SK-N-SH (cell line): Measurements from ENCODE around the gene IL10RB. TPM values are rescaled to one million over a fixed set of nuclear protein-coding genes. Genes with fewer than 3 reads are reported as not detected.

ENCODE experiments used
- CTCF ChIA-PET: fragments of 300-600, 350-600 bp; formaldehyde crosslinking; extraction: SDS; loops from one replicate; lab custom pipeline; 2021; lab: Yijun Ruan, JAX
- POLR2A ChIA-PET: fragments of 350-600 bp; sonication (Branson Sonifier 250); formaldehyde crosslinking; extraction: SDS; loops from one replicate; lab custom pipeline; 2020; ENCODE audit warnings: antibody characterized with exemption, inconsistent platforms; lab: Yijun Ruan, JAX
- DNase-seq: peaks from one replicate; pipeline ENCODE4 v3.0.0; 2012
- H2AFZ ChIP-seq: fragments of 200-600 bp; sonication (generic); 2 replicates; pipeline ENCODE4 v1.8.1; 2016; ENCODE audit warnings: antibody characterized with exemption, mild to moderate bottlenecking, low read depth
- H3F3A ChIP-seq: fragments of 200-600 bp; sonication (generic); replicated peaks from 2 replicates; pipeline ENCODE3; 2016; ENCODE audit warnings: antibody characterized with exemption, mild to moderate bottlenecking; ENCODE audit not compliant: insufficient read depth
- H3K27ac ChIP-seq, 2 experiments: fragments of 200-500 bp in 1 of 2; fragments of 200-600 bp in 1 of 2; sonication (Bioruptor generic) in 1 of 2; sonication (generic), shearing (Covaris generic) in 1 of 2; 2 replicates each; pipeline versions ENCODE4 v1.5.1 to v1.6.1; 2014 to 2016; ENCODE audit warnings: low read depth in 2 of 2, inconsistent platforms in 1 of 2, low read length in 1 of 2, mild to moderate bottlenecking in 1 of 2, mixed read lengths in 1 of 2
- H3K27me3 ChIP-seq: fragments of 200-600 bp; sonication (generic), shearing (Covaris generic); 2 replicates; pipeline ENCODE4 v1.6.1; 2016; ENCODE audit warnings: mixed run types; ENCODE audit not compliant: insufficient read depth
- H3K36me3 ChIP-seq, 2 experiments: fragments of 200-500 bp in 1 of 2; fragments of 200-600 bp in 1 of 2; sonication (Bioruptor generic) in 1 of 2; sonication (generic) in 1 of 2; replicated peaks in 1 of 2; 2 replicates each; pipeline versions ENCODE3 to v1.5.1; 2014 to 2016; ENCODE audit warnings: low read length in 1 of 2, mild to moderate bottlenecking in 1 of 2; ENCODE audit not compliant: insufficient read depth in 2 of 2, control insufficient read depth in 1 of 2
- H3K4me1 ChIP-seq, 2 experiments: fragments of 200-500 bp in 1 of 2; fragments of 200-600 bp in 1 of 2; sonication (Bioruptor generic) in 1 of 2; sonication (generic), shearing (Covaris generic) in 1 of 2; 2 replicates each; pipeline versions ENCODE4 v1.5.1 to v1.6.1; 2014 to 2016; ENCODE audit warnings: low read depth in 1 of 2, low read length in 1 of 2, mixed run types in 1 of 2; ENCODE audit not compliant: insufficient read depth in 2 of 2, control insufficient read depth in 1 of 2
- H3K4me2 ChIP-seq: fragments of 200-600 bp; sonication (generic), shearing (Covaris generic); 2 replicates; pipeline ENCODE4 v1.6.1; 2017; ENCODE audit warnings: mixed run types
- H3K4me3 ChIP-seq, 2 experiments: fragments of 200-500 bp in 1 of 2; fragments of 200-600 bp in 1 of 2; sonication (Bioruptor generic) in 1 of 2; sonication (generic), shearing (Covaris generic) in 1 of 2; 2 replicates each; pipeline versions ENCODE4 v1.5.1 to v1.8.1; 2014 to 2016; ENCODE audit warnings: low read depth in 2 of 2, inconsistent platforms in 1 of 2, low read length in 1 of 2, mild to moderate bottlenecking in 1 of 2, mixed read lengths in 1 of 2, moderate library complexity in 1 of 2
- H3K79me2 ChIP-seq: fragments of 200-600 bp; sonication (generic); 2 replicates; pipeline ENCODE4 v1.8.1; 2017; ENCODE audit warnings: mild to moderate bottlenecking; ENCODE audit not compliant: insufficient read depth
- H3K9ac ChIP-seq: fragments of 200-600 bp; sonication (generic); 2 replicates; pipeline ENCODE4 v1.6.1; 2017; ENCODE audit warnings: mixed run types
- H3K9me2 ChIP-seq: fragments of 200-600 bp; sonication (generic); 2 replicates; pipeline ENCODE4 v1.6.1; 2017; ENCODE audit warnings: mixed run types
- H3K9me3 ChIP-seq: fragments of 200-600 bp; sonication (generic); 2 replicates; pipeline ENCODE4 v1.6.1; 2017; ENCODE audit warnings: mixed run types, mild to moderate bottlenecking, moderate library complexity
- H4K20me1 ChIP-seq: fragments of 200-600 bp; sonication (generic); 2 replicates; pipeline ENCODE4 v1.6.1; 2017; ENCODE audit warnings: mild to moderate bottlenecking, mixed run types; ENCODE audit not compliant: insufficient read depth
- CHD2 ChIP-seq: fragments of 150-350 bp; IDR thresholded peaks from 2 replicates; pipeline ENCODE4 v1.6.1; 2018; ENCODE audit warnings: low read length; ENCODE audit not compliant: partially characterized antibody
- FOSL2 ChIP-seq: IDR thresholded peaks from 2 replicates; pipeline ENCODE4 v1.4.0; 2012; ENCODE audit warnings: low read depth, mild to moderate bottlenecking, moderate library complexity, borderline replicate concordance
- FOXJ3 ChIP-seq: sonication (generic); formaldehyde crosslinking; IDR thresholded peaks from 2 replicates; pipeline ENCODE4 v1.5.1; 2020; ENCODE audit warnings: mild to moderate bottlenecking, missing genetic modification reagents
- FOXM1 ChIP-seq: IDR thresholded peaks from 2 replicates; pipeline ENCODE4 v1.4.0; 2012; ENCODE audit warnings: low read depth, mild to moderate bottlenecking
- GATA2 ChIP-seq: sonication (generic); formaldehyde crosslinking; IDR thresholded peaks from 2 replicates; pipeline ENCODE4 v1.5.0; 2020; ENCODE audit warnings: mild to moderate bottlenecking, missing genetic modification reagents
- JUND ChIP-seq: IDR thresholded peaks from 2 replicates; pipeline ENCODE4 v1.4.0; 2012
- POLR2AphosphoS5 ChIP-seq: IDR thresholded peaks from 2 replicates; pipeline ENCODE4 v1.6.1; 2012; ENCODE audit warnings: low read depth, low read length
- RFX5 ChIP-seq: IDR thresholded peaks from 2 replicates; pipeline ENCODE4 v1.6.1; 2012; ENCODE audit warnings: mild to moderate bottlenecking, improper control_type of control experiment, low read length
- RXRA ChIP-seq: IDR thresholded peaks from 2 replicates; pipeline ENCODE4 v1.4.0; 2012; ENCODE audit warnings: low read depth, mild to moderate bottlenecking, borderline replicate concordance
- TAF1 ChIP-seq: IDR thresholded peaks from 2 replicates; pipeline ENCODE4 v1.6.1; 2012; ENCODE audit warnings: low read depth, mild to moderate bottlenecking, low read length, moderate library complexity, borderline replicate concordance
- YY1 ChIP-seq: IDR thresholded peaks from 2 replicates; pipeline ENCODE4 v1.4.0; 2012; ENCODE audit warnings: low read depth, mild to moderate bottlenecking
- WGBS: methylation state at CpG from one replicate; pipeline ENCODE4 v1.1.6; 2017; ENCODE audit warnings: low lambda C conversion rate; 5-methylcytosine and 5-hydroxymethylcytosine counted together
- polyA plus RNA-seq, 3 experiments: library from polyadenylated mRNA; depleted of rRNA; stranded (reverse); fragments of >200 nt; gene quantifications; 2 replicates each; pipeline ENCODE4 v1.2.3, GENCODE V29; 2012
- TF ChIP-seq, protein P1 (sequence below): fragments of 150-350 bp; IDR thresholded peaks from 2 replicates; pipeline ENCODE4 v1.6.1; 2017; ENCODE audit warnings: antibody characterized with exemption, low read length, low read depth, borderline replicate concordance
- TF ChIP-seq, protein P2 (sequence below): fragments of 150-350 bp; IDR thresholded peaks from 2 replicates; pipeline ENCODE4 v1.6.1; 2016; ENCODE audit warnings: mild to moderate bottlenecking, low read depth, low read length
- TF ChIP-seq, protein P3 (sequence below): IDR thresholded peaks from 2 replicates; pipeline ENCODE4 v1.4.0; 2012; ENCODE audit warnings: low read depth

The IL10RB gene
- polyA plus RNA-seq, 1 of the 3 experiments (the other 2 are of a cell fraction) = 20.1 TPM

DNA sequence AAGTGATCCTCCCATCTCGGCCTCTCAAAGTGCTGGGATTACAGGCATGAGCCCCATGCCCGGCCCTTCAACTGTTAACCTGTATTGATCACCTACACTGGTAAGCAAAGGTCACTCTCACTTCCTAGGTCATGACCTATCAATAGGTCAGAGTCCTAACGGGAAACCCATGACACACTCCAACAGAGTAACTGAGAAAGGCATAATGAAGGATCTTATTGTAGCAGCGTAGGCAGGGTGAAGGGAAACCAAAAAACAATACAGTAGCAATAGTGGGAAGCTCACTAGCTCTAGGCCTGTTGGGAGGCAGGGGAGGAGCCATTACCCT, 39.1 kb downstream of the IL10RB start:
- H3K4me2 ChIP-seq = no peak overlapping the region
- CTCF ChIA-PET = no interaction called here
- H4K20me1 ChIP-seq = no peaks in the 10 kb centered on the region
- H3K27me3 ChIP-seq = no peaks in the 10 kb centered on the region
- peaks cover 0 to 26% of the 10 kb centered on the region in 2 experiments; a peak in 2 of 4 replicates for H3K4me1 ChIP-seq
- no peak overlapping the region for H3K27ac ChIP-seq
- H2AFZ ChIP-seq = no peak overlapping the region
- WGBS = 57% methylated on average over 4 of the region's 4 CpGs
- H3K4me3 ChIP-seq = no peak overlapping the region
- H3K9me2 ChIP-seq = no peaks in the 10 kb centered on the region
- no peak for DNase-seq
- H3F3A ChIP-seq = no peaks in the 10 kb centered on the region
- no peak overlapping the region for H3K9ac ChIP-seq
- TF ChIP-seq, protein P1, sequence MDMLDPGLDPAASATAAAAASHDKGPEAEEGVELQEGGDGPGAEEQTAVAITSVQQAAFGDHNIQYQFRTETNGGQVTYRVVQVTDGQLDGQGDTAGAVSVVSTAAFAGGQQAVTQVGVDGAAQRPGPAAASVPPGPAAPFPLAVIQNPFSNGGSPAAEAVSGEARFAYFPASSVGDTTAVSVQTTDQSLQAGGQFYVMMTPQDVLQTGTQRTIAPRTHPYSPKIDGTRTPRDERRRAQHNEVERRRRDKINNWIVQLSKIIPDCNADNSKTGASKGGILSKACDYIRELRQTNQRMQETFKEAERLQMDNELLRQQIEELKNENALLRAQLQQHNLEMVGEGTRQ = no peak
- no peak for TF ChIP-seq POLR2AphosphoS5
- TF ChIP-seq CHD2 = no peak
- no peak for TF ChIP-seq TAF1
- TF ChIP-seq JUND = no peak
- TF ChIP-seq RFX5 = no peak
- TF ChIP-seq YY1 = no peak
- TF ChIP-seq FOSL2 = no peak
- TF ChIP-seq RXRA = no peak
- TF ChIP-seq GATA2 (CRISPR knock-in tag) = no peak
- POLR2A ChIA-PET = no interaction called here
- no peaks in the 10 kb centered on the region for H3K9me3 ChIP-seq
- H3K36me3 ChIP-seq = no peaks in the 10 kb centered on the region
- H3K79me2 ChIP-seq = no peaks in the 10 kb centered on the region

DNA sequence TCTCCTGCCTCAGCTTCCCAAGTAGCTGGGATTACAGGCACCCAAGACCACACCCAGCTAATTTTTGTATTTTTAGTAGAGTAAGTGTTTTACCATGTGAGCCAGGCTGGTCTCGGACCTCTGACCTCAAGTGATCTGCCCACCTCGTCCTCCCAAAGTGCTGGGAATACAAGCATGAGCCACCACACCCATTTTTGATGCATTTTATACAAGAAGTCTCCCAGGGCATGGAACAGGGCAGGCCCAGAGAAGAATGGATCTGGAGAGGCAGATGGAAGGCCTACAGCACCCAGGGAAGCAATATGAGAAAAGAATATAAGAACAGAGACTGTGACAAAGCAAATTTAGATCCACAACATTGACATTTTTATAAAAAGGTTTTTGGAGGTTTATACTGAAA, 39.8 kb downstream of the IL10RB start:
- TF ChIP-seq, protein P2, sequence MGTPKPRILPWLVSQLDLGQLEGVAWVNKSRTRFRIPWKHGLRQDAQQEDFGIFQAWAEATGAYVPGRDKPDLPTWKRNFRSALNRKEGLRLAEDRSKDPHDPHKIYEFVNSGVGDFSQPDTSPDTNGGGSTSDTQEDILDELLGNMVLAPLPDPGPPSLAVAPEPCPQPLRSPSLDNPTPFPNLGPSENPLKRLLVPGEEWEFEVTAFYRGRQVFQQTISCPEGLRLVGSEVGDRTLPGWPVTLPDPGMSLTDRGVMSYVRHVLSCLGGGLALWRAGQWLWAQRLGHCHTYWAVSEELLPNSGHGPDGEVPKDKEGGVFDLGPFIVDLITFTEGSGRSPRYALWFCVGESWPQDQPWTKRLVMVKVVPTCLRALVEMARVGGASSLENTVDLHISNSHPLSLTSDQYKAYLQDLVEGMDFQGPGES = no peak
- TF ChIP-seq FOXM1 (no peak), FOXJ3 (CRISPR knock-in tag) (no peak), FOSL2 (no peak)
- TF ChIP-seq, protein P3, sequence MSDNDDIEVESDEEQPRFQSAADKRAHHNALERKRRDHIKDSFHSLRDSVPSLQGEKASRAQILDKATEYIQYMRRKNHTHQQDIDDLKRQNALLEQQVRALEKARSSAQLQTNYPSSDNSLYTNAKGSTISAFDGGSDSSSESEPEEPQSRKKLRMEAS = no peak
- DNase-seq = no peak
- no peaks in the 10 kb centered on the region for H3K9me3 ChIP-seq
- H3F3A ChIP-seq = no peaks in the 10 kb centered on the region
- H4K20me1 ChIP-seq = no peaks in the 10 kb centered on the region
- ChIA-PET CTCF (no interaction called here), POLR2A (no interaction called here)
- H3K36me3 ChIP-seq = no peaks in the 10 kb centered on the region
- no peak overlapping the region for H3K9ac ChIP-seq
- no peak overlapping the region for H3K4me3 ChIP-seq
- H2AFZ ChIP-seq = no peak overlapping the region
- no peaks in the 10 kb centered on the region for H3K9me2 ChIP-seq
- 54% methylated on average over 2 of the region's 2 CpGs for WGBS
- H3K27ac ChIP-seq = no peak overlapping the region
- no peaks in the 10 kb centered on the region for H3K79me2 ChIP-seq
- no peaks in the 10 kb centered on the region for H3K27me3 ChIP-seq
- no peak overlapping the region for H3K4me2 ChIP-seq
- H3K4me1 ChIP-seq = peaks cover 0 to 22% of the 10 kb centered on the region in 2 experiments; a peak in 2 of 4 replicates
